Trophoblast cell (in vitro differentiated cells and primary cell): ENCODE results near the gene STOM.
"Not testable (repeated sequence)": the region's sequence is repeated elsewhere in the genome, so short reads cannot be mapped to it uniquely, and the experiment has no call there.

Experiments
- DNase-seq, 2 donors: peaks; one replicate each; pipeline ENCODE4 v3.0.0-alpha.2; 2016
- H2AFZ ChIP-seq: 2 replicates; pipeline ENCODE4 v1.6.1; 2013; ENCODE audit warnings: low read length, moderate library complexity, mild to moderate bottlenecking; ENCODE audit not compliant: insufficient read depth, poor library complexity
- H2AK5ac ChIP-seq: 2 replicates; pipeline ENCODE4 v1.6.1; 2013; ENCODE audit warnings: mild to moderate bottlenecking, low read length
- H2BK120ac ChIP-seq: 2 replicates; pipeline ENCODE4 v1.6.1; 2013; ENCODE audit warnings: low read length, mild to moderate bottlenecking, moderate library complexity; ENCODE audit not compliant: insufficient read depth, poor library complexity
- H2BK12ac ChIP-seq: 2 replicates; pipeline ENCODE4 v1.6.1; 2013; ENCODE audit warnings: mild to moderate bottlenecking, low read length, moderate library complexity
- H2BK5ac ChIP-seq: 2 replicates; pipeline ENCODE4 v1.6.1; 2013; ENCODE audit warnings: low read length, low read depth, moderate library complexity, mild to moderate bottlenecking; ENCODE audit not compliant: poor library complexity
- H3K14ac ChIP-seq: 2 replicates; pipeline ENCODE4 v1.6.1; 2013; ENCODE audit warnings: mild to moderate bottlenecking, low read length
- H3K18ac ChIP-seq: 2 replicates; pipeline ENCODE4 v1.6.1; 2013; ENCODE audit warnings: mild to moderate bottlenecking, low read length
- H3K23ac ChIP-seq: 2 replicates; pipeline ENCODE4 v1.6.1; 2013; ENCODE audit warnings: low read length
- H3K27ac ChIP-seq: 2 replicates; pipeline ENCODE4 v1.5.1; 2013; ENCODE audit warnings: low read depth, mild to moderate bottlenecking, inconsistent platforms, low read length, moderate library complexity
- H3K27me3 ChIP-seq: 2 replicates; pipeline ENCODE4 v1.6.1; 2013; ENCODE audit warnings: inconsistent platforms, mild to moderate bottlenecking, low read length, moderate library complexity; ENCODE audit not compliant: insufficient read depth
- H3K36me3 ChIP-seq, 2 experiments: 1 replicate in 1 of 2; 2 replicates in 1 of 2; pipeline ENCODE4 v1.6.1; 2013; ENCODE audit warnings: low read length in 2 of 2, mild to moderate bottlenecking in 2 of 2, moderate library complexity in 1 of 2; ENCODE audit not compliant: insufficient read depth in 2 of 2, control insufficient read depth in 1 of 2
- H3K4ac ChIP-seq: 2 replicates; pipeline ENCODE4 v1.6.1; 2013; ENCODE audit warnings: low read depth, mild to moderate bottlenecking, low read length, moderate library complexity
- H3K4me1 ChIP-seq, 2 experiments: 1 replicate in 1 of 2; 2 replicates in 1 of 2; pipeline ENCODE4 v1.6.1; 2013; ENCODE audit warnings: low read length in 2 of 2, mild to moderate bottlenecking in 2 of 2, moderate library complexity in 1 of 2; ENCODE audit not compliant: insufficient read depth in 2 of 2, control insufficient read depth in 1 of 2
- H3K4me2 ChIP-seq: 2 replicates; pipeline ENCODE4 v1.6.1; 2013; ENCODE audit warnings: inconsistent platforms, mild to moderate bottlenecking, low read length, moderate library complexity
- H3K4me3 ChIP-seq: 2 replicates; pipeline ENCODE4 v1.5.1; 2013; ENCODE audit warnings: mild to moderate bottlenecking, low read depth, low read length, inconsistent platforms
- H3K79me1 ChIP-seq: one replicate; pipeline ENCODE4 v1.6.1; 2013; ENCODE audit warnings: low read length
- H3K79me2 ChIP-seq: 2 replicates; pipeline ENCODE4 v1.6.1; 2013; ENCODE audit warnings: low read length, mild to moderate bottlenecking; ENCODE audit not compliant: control insufficient read depth, insufficient read depth, poor library complexity
- H3K9ac ChIP-seq: 2 replicates; pipeline ENCODE4 v1.6.1; 2013; ENCODE audit warnings: mild to moderate bottlenecking, low read length
- H3K9me3 ChIP-seq: 2 replicates; pipeline ENCODE4 v1.6.1; 2013; ENCODE audit warnings: low read depth, mild to moderate bottlenecking, control low read depth, inconsistent platforms, low read length; ENCODE audit not compliant: insufficient read depth
- H4K12ac ChIP-seq: 2 replicates; pipeline ENCODE4 v1.6.1; 2013; ENCODE audit warnings: low read depth, mild to moderate bottlenecking, low read length, moderate library complexity
- H4K8ac ChIP-seq: 2 replicates; pipeline ENCODE4 v1.6.1; 2013; ENCODE audit warnings: low read depth, mild to moderate bottlenecking, low read length, moderate library complexity
- H4K91ac ChIP-seq: one replicate; pipeline ENCODE4 v1.6.1; 2013; ENCODE audit warnings: low read depth, mild to moderate bottlenecking, low read length, moderate library complexity
- WGBS: extraction: QIAGEN DNeasy Blood & Tissue Kit; methylation state at CpG from one replicate; pipeline ENCODE4 v1.1.7; 2013; ENCODE audit warnings: missing lambda C conversion rate; ENCODE audit not compliant: insufficient read length, insufficient coverage; ENCODE audit errors: extremely low coverage; 5-methylcytosine and 5-hydroxymethylcytosine counted together

STOM gene

GRCh38 chr9:121399883-121400607 lies 30.0 kb upstream of the STOM start:
- Histone ChIP-seq H3K36me3 (no peaks in the 10 kb centered on the region), H4K12ac (no peak overlapping the region), H3K27me3 (no peaks in the 10 kb centered on the region), H2AK5ac (no peak overlapping the region), H3K18ac (no peak overlapping the region), H3K14ac (no peak overlapping the region), H3K23ac (no peak overlapping the region), H4K8ac (no peak overlapping the region), H3K9ac (no peak overlapping the region), H2BK12ac (no peak overlapping the region), H3K4ac (no peak overlapping the region), H3K4me1 (no peaks in the 10 kb centered on the region), H3K27ac (no peak overlapping the region), H4K91ac (no peak overlapping the region), H3K4me2 (no peak overlapping the region), H3K79me1 (no peaks in the 10 kb centered on the region), H2BK120ac (no peak overlapping the region), H3K4me3 (no peak overlapping the region), H3K9me3 (no peaks in the 10 kb centered on the region), H2AFZ (no peak overlapping the region), H3K79me2 (no peaks in the 10 kb centered on the region), H2BK5ac (no peak overlapping the region)
- peak; percentile 19 to 94 for DNase-seq
- WGBS: no CpG with 5 or more reads among the region's 9 CpGs

DNA sequence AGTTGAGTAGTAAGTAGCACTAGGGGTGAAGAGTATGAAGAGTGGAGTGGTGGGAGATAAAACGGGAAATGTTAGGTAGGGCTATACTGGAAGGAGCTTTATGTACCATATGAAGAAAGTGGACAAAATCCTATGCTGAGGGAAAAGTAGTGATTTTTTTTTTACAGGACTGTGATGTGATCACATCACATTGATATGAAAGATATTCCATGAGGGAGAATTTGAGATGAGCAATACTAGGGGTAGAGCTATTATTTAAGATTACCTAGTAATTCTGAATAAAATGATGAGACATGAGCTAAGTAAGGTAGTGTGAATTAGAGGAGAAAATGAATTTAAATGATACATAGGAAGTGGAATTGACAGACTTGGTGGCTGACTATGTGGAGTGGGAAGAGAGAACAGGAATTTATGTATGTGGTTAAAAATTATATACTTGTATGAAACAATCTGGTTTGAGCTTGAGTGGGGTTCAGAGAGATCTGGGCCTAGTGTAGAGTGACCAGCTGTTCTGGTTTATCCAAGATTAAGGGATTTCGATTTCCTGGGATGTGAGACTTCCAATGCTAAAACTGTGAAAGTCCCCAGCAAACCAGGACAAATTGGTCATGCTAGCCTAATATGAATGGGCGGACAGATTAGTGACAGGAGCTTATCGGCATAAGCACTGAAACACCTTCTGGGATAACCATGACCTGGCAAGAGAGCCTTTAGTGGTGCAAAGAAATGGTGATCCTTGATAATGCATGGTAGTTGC lies 29.3 kb upstream of the STOM start:
- H2BK12ac ChIP-seq: no peak overlapping the region
- H3K4me2 ChIP-seq: no peak overlapping the region
- H3K4me3 ChIP-seq: no peak overlapping the region
- H4K8ac ChIP-seq: no peak overlapping the region
- no peak overlapping the region for H4K12ac ChIP-seq
- no peak overlapping the region for H3K27ac ChIP-seq
- peak in 1 of 2 donors; percentile 11 for DNase-seq
- no peaks in the 10 kb centered on the region for H3K27me3 ChIP-seq
- no peaks in the 10 kb centered on the region for H3K79me2 ChIP-seq
- no peak overlapping the region for H2BK120ac ChIP-seq
- no peak overlapping the region for H2BK5ac ChIP-seq
- no peak overlapping the region for H3K4ac ChIP-seq
- no peak overlapping the region for H4K91ac ChIP-seq
- H2AK5ac ChIP-seq: no peak overlapping the region
- H2AFZ ChIP-seq: no peak overlapping the region
- H3K9me3 ChIP-seq: no peaks in the 10 kb centered on the region
- no peak overlapping the region for H3K14ac ChIP-seq
- H3K23ac ChIP-seq: no peak overlapping the region
- H3K9ac ChIP-seq: no peak overlapping the region
- no peaks in the 10 kb centered on the region for H3K79me1 ChIP-seq
- H3K18ac ChIP-seq: no peak overlapping the region
- no peaks in the 10 kb centered on the region for H3K4me1 ChIP-seq
- WGBS: 100% methylated on average over 1 of the region's 4 CpGs
- no peaks in the 10 kb centered on the region for H3K36me3 ChIP-seq

- Histone ChIP-seq H4K8ac (no peak overlapping the region), H4K12ac (no peak overlapping the region), H2BK120ac (no peak overlapping the region), H3K4me2 (no peak overlapping the region), H2AFZ (no peak overlapping the region), H3K27me3 (no peaks in the 10 kb centered on the region), H3K4ac (no peak overlapping the region), H3K36me3 (no peaks in the 10 kb centered on the region), H3K23ac (no peak overlapping the region), H4K91ac (no peak overlapping the region), H3K14ac (no peak overlapping the region), H2BK12ac (no peak overlapping the region), H3K79me1 (no peaks in the 10 kb centered on the region), H2BK5ac (no peak overlapping the region), H2AK5ac (no peak overlapping the region), H3K4me3 (no peak overlapping the region), H3K9ac (no peak overlapping the region), H3K18ac (no peak overlapping the region), H3K79me2 (no peaks in the 10 kb centered on the region), H3K27ac (no peak overlapping the region), H3K4me1 (peaks cover 0 to under 1% of the 10 kb centered on the region in 2 experiments), H3K9me3 (no peaks in the 10 kb centered on the region)
- no CpG with 5 or more reads among the region's 5 CpGs for WGBS
- peak in 1 of 2 donors; percentile 28 for DNase-seq
These were observed 28.3 kb upstream of the STOM start for GRCh38 chr9:121398374-121398773.

- not testable (repeated sequence) for H3K4me2 ChIP-seq, H3K27me3 ChIP-seq, H3K36me3 ChIP-seq, H4K91ac ChIP-seq, H2AK5ac ChIP-seq, H3K27ac ChIP-seq, H2BK12ac ChIP-seq, H4K8ac ChIP-seq, H2AFZ ChIP-seq, H3K4me1 ChIP-seq, H3K79me1 ChIP-seq, H3K4ac ChIP-seq, H2BK5ac ChIP-seq, H3K18ac ChIP-seq, H2BK120ac ChIP-seq, H4K12ac ChIP-seq, H3K79me2 ChIP-seq, DNase-seq, H3K14ac ChIP-seq, H3K23ac ChIP-seq, H3K4me3 ChIP-seq, H3K9me3 ChIP-seq, H3K9ac ChIP-seq
- WGBS: no CpG with 5 or more reads among the region's 1 CpG
These were observed 27.2 kb upstream of the STOM start for GRCh38 chr9:121397277-121397676.
